ENCODE results near the gene SASH1. TPM values are rescaled to one million over a fixed set of nuclear protein-coding genes. Genes with fewer than 3 reads are reported as not detected.

The SASH1 gene
- total and polyA plus RNA-seq, 2 experiments from 2014 or later = 69.1 to 99.0 TPM

DNA sequence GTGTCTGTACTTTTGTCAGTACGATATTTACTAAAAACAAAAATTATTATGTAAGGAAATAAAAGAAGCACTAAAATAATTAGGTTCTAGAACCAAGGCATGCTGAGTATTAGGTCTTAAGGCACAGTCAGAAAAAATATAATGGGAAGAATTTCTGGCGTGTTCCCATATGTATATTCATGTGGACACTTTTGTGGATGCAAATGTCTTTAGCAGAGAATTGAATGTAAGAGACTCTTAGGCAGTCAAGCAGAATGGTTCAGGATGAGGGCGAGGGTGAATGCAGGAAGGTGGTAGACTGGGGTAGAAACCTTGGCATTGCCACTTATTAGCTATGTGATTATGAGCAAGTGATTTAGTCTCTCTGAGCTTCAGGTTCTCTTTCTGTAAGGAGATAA, 71.5 kb downstream of the SASH1 start:
- in situ Hi-C loops (cut with MboI) = no loop called here
- Histone ChIP-seq H3K36me3 (ENCODE audit: low read depth) (no peaks in the 10 kb centered on the region), H4K20me1 (ENCODE audit: insufficient read depth) (no peaks in the 10 kb centered on the region), H3K27me3 (replicated peaks; ENCODE audit: insufficient read depth) (no peaks in the 10 kb centered on the region), H3K9ac (no peak overlapping the region), H3K27ac (peak overlapping the region; percentile 17; the same call in 1 of the 2 replicates), H2AFZ (no peak overlapping the region), H3F3A (ENCODE audit: insufficient read depth) (peaks cover 18% of the 10 kb centered on the region), H3K9me2 (ENCODE audit: insufficient read depth) (no peaks in the 10 kb centered on the region), H3K9me3 (ENCODE audit: low read depth) (no peaks in the 10 kb centered on the region), H3K79me2 (ENCODE audit: insufficient read depth) (peaks cover 98% of the 10 kb centered on the region), H3K4me1 (ENCODE audit: insufficient read depth) (peaks cover 28% of the 10 kb centered on the region), H3K4me3 (no peak overlapping the region), H3K4me2 (ENCODE audit: unreplicated experiment) (no peak overlapping the region)
- DNase-seq = no peak
- 97% methylated on average over 3 of the region's 3 CpGs for WGBS, 2 experiments (ENCODE audit: low coverage in 1 of 2, low lambda C conversion rate in 2 of 2, missing lambda C conversion rate in 2 of 2)
- TF ChIP-seq EZH2 (IDR thresholded peaks at IDR 0.05; ENCODE audit: insufficient read depth, poor library complexity, severe bottlenecking) (no peak), EZH2phosphoT487 (IDR thresholded peaks at IDR 0.05; ENCODE audit: insufficient read depth, low read depth) (no peak)

GRCh38 chr6:148414836-148415235, 72.2 kb downstream of the SASH1 start:
- Histone ChIP-seq H3K9ac (no peak overlapping the region), H3K27ac (peak overlapping the region; percentile 17), H3K27me3 (replicated peaks; ENCODE audit: insufficient read depth) (no peaks in the 10 kb centered on the region), H3K9me3 (ENCODE audit: low read depth) (no peaks in the 10 kb centered on the region), H3F3A (ENCODE audit: insufficient read depth) (peaks cover 15% of the 10 kb centered on the region), H3K79me2 (ENCODE audit: insufficient read depth) (peaks cover 98% of the 10 kb centered on the region), H2AFZ (no peak overlapping the region), H3K36me3 (ENCODE audit: low read depth) (no peaks in the 10 kb centered on the region), H3K4me2 (ENCODE audit: unreplicated experiment) (peak overlapping the region; percentile 37), H4K20me1 (ENCODE audit: insufficient read depth) (no peaks in the 10 kb centered on the region), H3K4me3 (no peak overlapping the region), H3K4me1 (ENCODE audit: insufficient read depth) (peaks cover 28% of the 10 kb centered on the region), H3K9me2 (ENCODE audit: insufficient read depth) (no peaks in the 10 kb centered on the region)
- DNase-seq = peak; percentile 91
- in situ Hi-C loops (cut with MboI) = no loop called here
- 0 to 3% methylated on average over 3 of the region's 3 CpGs for WGBS, 2 experiments (ENCODE audit: low coverage in 1 of 2, low lambda C conversion rate in 2 of 2, missing lambda C conversion rate in 2 of 2)
- no peak for TF ChIP-seq EZH2 (IDR thresholded peaks at IDR 0.05; ENCODE audit: insufficient read depth, poor library complexity, severe bottlenecking)
- no peak for TF ChIP-seq EZH2phosphoT487 (IDR thresholded peaks at IDR 0.05; ENCODE audit: insufficient read depth, low read depth)

DNA sequence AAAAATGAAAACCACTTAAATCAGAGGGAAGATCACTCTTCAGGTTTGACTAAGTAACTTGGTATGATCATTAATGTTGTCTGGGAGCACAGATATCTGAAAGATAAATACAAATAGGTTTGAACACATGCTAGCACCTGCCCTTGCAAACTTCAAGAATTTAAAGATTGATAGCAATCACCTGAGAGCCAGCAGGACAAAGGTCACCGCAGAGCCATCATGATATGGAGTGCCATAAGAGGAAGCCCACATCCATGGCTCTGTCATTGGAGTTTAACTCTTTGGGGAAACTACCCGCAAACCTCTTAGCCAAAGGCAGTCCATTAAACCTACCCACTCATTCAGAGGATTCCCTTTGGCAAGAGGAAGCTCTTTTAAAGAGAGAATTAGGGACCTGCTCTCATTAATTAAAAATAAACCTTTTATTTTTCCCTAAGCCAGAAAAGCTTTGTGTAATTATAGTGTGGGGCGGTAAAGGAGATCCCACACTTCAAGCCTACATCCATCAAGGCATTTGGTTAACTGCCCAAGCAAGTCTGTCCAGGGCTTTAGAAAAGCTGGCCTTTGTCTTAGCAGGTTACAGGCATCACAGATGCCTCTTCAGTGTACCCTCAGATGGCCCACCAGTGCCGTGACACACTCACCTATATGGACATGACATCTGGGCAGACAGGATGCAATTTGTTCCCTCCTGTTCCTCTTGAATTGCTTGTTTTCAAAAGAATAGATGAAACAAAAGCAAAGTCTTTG, 73.0 kb downstream of the SASH1 start:
- Histone ChIP-seq H3K4me1 (ENCODE audit: insufficient read depth) (peaks cover 28% of the 10 kb centered on the region), H3K9ac (no peak overlapping the region), H3K36me3 (ENCODE audit: low read depth) (no peaks in the 10 kb centered on the region), H4K20me1 (ENCODE audit: insufficient read depth) (no peaks in the 10 kb centered on the region), H3K4me3 (no peak overlapping the region), H3K27me3 (replicated peaks; ENCODE audit: insufficient read depth) (no peaks in the 10 kb centered on the region), H3F3A (ENCODE audit: insufficient read depth) (peaks cover 15% of the 10 kb centered on the region), H2AFZ (no peak overlapping the region), H3K9me3 (ENCODE audit: low read depth) (no peaks in the 10 kb centered on the region), H3K27ac (peak overlapping the region; percentile 17; the same call in 1 of the 2 replicates), H3K79me2 (ENCODE audit: insufficient read depth) (peaks cover 98% of the 10 kb centered on the region), H3K4me2 (ENCODE audit: unreplicated experiment) (peak overlapping the region; percentile 37), H3K9me2 (ENCODE audit: insufficient read depth) (no peaks in the 10 kb centered on the region)
- in situ Hi-C loops (cut with MboI) = no loop called here
- TF ChIP-seq EZH2phosphoT487 (IDR thresholded peaks at IDR 0.05; ENCODE audit: insufficient read depth, low read depth) (no peak), EZH2 (IDR thresholded peaks at IDR 0.05; ENCODE audit: insufficient read depth, poor library complexity, severe bottlenecking) (no peak)
- no peak for DNase-seq
- 95 to 99% methylated on average over 4 of the region's 4 CpGs for WGBS, 2 experiments (ENCODE audit: low coverage in 1 of 2, low lambda C conversion rate in 2 of 2, missing lambda C conversion rate in 2 of 2)

DNA sequence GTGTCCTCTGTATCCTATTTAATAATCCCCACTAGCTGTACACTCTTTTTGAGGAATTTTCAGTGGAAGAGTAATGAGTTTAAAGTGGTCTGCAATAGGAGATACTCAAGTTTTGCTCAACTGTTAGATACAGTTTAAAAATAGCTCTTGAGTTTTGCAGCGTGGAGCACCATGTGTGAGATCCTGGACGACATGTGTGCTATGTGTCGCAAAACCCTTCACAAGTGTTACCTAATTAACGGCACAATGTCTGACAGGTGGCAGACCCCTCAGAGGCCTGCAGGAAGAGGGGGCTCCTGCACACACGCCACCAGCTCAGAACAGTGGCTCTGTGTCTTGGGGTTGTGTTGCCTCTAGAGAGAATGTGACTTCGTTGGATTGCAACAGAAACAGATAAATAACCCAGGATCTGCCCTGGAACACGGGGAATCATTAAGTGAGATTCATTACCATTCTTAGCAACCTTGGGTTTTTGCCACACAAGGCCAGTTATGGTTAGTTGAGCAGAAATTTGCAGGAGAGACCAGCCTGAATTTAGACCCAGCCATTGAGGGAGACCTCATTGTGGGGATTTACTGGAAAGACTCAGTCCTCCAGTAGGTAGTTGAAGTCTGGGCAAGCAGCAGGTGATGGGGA, 73.8 kb downstream of the SASH1 start:
- Histone ChIP-seq H3K4me1 (ENCODE audit: insufficient read depth) (peaks cover 28% of the 10 kb centered on the region), H3K9ac (no peak overlapping the region), H3K4me2 (ENCODE audit: unreplicated experiment) (no peak overlapping the region), H3K9me2 (ENCODE audit: insufficient read depth) (no peaks in the 10 kb centered on the region), H2AFZ (no peak overlapping the region), H3K27ac (no peak overlapping the region), H3F3A (ENCODE audit: insufficient read depth) (peaks cover 15% of the 10 kb centered on the region), H3K9me3 (ENCODE audit: low read depth) (no peaks in the 10 kb centered on the region), H3K27me3 (replicated peaks; ENCODE audit: insufficient read depth) (no peaks in the 10 kb centered on the region), H3K36me3 (ENCODE audit: low read depth) (no peaks in the 10 kb centered on the region), H3K4me3 (no peak overlapping the region), H4K20me1 (ENCODE audit: insufficient read depth) (no peaks in the 10 kb centered on the region), H3K79me2 (ENCODE audit: insufficient read depth) (peaks cover 98% of the 10 kb centered on the region)
- in situ Hi-C loops (cut with MboI) = no loop called here
- TF ChIP-seq EZH2 (IDR thresholded peaks at IDR 0.05; ENCODE audit: insufficient read depth, poor library complexity, severe bottlenecking) (no peak), EZH2phosphoT487 (IDR thresholded peaks at IDR 0.05; ENCODE audit: insufficient read depth, low read depth) (no peak)
- DNase-seq = no peak
- 97% methylated on average over 7 of the region's 7 CpGs for WGBS, 2 experiments (ENCODE audit: low coverage in 1 of 2, low lambda C conversion rate in 2 of 2, missing lambda C conversion rate in 2 of 2)

Data from GM23248 (cell line).